ENCODE results near the gene TTC16. TPM values are rescaled to one million over a fixed set of nuclear protein-coding genes. Genes with fewer than 3 reads are reported as not detected.

Gene TTC16
- total and polyA plus RNA-seq, 2 experiments from 2014 or later: not detected

GRCh38 chr9:127690735-127691134 is 25.1 kb upstream of the TTC16 start:
- H3K27ac ChIP-seq: no peak overlapping the region
- H3K9me2 ChIP-seq (replicated peaks; ENCODE audit: insufficient read depth): no peaks in the 10 kb centered on the region
- no peaks in the 10 kb centered on the region for H3K9me3 ChIP-seq (ENCODE audit: low read depth)
- TF ChIP-seq EZH2 (IDR thresholded peaks at IDR 0.05; ENCODE audit: borderline replicate concordance) (no peak), EZH2phosphoT487 (IDR thresholded peaks at IDR 0.05; ENCODE audit: low read depth, severe bottlenecking, unreplicated experiment) (no peak)
- TF ChIP-seq, protein P1, sequence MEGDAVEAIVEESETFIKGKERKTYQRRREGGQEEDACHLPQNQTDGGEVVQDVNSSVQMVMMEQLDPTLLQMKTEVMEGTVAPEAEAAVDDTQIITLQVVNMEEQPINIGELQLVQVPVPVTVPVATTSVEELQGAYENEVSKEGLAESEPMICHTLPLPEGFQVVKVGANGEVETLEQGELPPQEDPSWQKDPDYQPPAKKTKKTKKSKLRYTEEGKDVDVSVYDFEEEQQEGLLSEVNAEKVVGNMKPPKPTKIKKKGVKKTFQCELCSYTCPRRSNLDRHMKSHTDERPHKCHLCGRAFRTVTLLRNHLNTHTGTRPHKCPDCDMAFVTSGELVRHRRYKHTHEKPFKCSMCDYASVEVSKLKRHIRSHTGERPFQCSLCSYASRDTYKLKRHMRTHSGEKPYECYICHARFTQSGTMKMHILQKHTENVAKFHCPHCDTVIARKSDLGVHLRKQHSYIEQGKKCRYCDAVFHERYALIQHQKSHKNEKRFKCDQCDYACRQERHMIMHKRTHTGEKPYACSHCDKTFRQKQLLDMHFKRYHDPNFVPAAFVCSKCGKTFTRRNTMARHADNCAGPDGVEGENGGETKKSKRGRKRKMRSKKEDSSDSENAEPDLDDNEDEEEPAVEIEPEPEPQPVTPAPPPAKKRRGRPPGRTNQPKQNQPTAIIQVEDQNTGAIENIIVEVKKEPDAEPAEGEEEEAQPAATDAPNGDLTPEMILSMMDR (IDR thresholded peaks at IDR 0.05; ENCODE audit: poor library complexity): no peak
- H4K20me1 ChIP-seq (ENCODE audit: insufficient read depth, poor library complexity, severe bottlenecking): no peaks in the 10 kb centered on the region
- H3K4me1 ChIP-seq (ENCODE audit: insufficient read depth): no peaks in the 10 kb centered on the region
- no peak overlapping the region for H3K4me3 ChIP-seq
- 98% methylated on average over 10 of the region's 10 CpGs for WGBS (ENCODE audit: low lambda C conversion rate, missing lambda C conversion rate)
- H2AFZ ChIP-seq: no peak overlapping the region
- no peaks in the 10 kb centered on the region for H3K27me3 ChIP-seq
- no peak overlapping the region for H3K4me2 ChIP-seq
- no peaks in the 10 kb centered on the region for H3K79me2 ChIP-seq
- no peaks in the 10 kb centered on the region for H3K36me3 ChIP-seq (replicated peaks; ENCODE audit: insufficient read depth, low read depth)
- no peak for DNase-seq (ENCODE audit: low spot score)

DNA sequence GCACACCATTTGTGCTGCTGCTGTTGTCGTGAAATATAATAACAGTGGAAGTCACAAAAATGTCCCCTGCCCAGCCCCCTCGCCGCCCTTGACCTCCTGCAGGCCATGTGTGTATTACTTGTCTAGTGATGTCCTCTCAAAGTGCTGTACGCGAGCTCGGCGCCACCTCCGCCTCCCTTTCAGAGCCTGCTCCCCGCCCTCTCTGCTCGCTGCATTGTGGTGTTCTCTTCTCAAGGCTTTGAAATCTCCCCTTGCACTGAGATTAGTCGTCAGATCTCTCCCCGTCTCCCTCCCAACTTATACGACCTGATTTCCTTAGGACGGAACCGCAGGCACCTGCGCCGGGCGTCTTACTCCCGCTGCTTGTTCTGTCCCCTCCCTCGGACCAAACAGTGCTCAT is 23.8 kb upstream of the TTC16 start:
- DNase-seq (ENCODE audit: low spot score): no peak
- H4K20me1 ChIP-seq (ENCODE audit: insufficient read depth, poor library complexity, severe bottlenecking): no peaks in the 10 kb centered on the region
- WGBS (ENCODE audit: low lambda C conversion rate, missing lambda C conversion rate): 86% methylated on average over 20 of the region's 20 CpGs
- no peak overlapping the region for H3K4me3 ChIP-seq
- no peaks in the 10 kb centered on the region for H3K9me3 ChIP-seq (ENCODE audit: low read depth)
- TF ChIP-seq EZH2phosphoT487 (IDR thresholded peaks at IDR 0.05; ENCODE audit: low read depth, severe bottlenecking, unreplicated experiment) (no peak), EZH2 (IDR thresholded peaks at IDR 0.05; ENCODE audit: borderline replicate concordance) (no peak)
- TF ChIP-seq, protein P1 (IDR thresholded peaks at IDR 0.05; ENCODE audit: poor library complexity): no peak
- H3K27me3 ChIP-seq: no peaks in the 10 kb centered on the region
- no peak overlapping the region for H3K27ac ChIP-seq
- H2AFZ ChIP-seq: no peak overlapping the region
- no peaks in the 10 kb centered on the region for H3K36me3 ChIP-seq (replicated peaks; ENCODE audit: insufficient read depth, low read depth)
- no peak overlapping the region for H3K4me2 ChIP-seq
- H3K4me1 ChIP-seq (ENCODE audit: insufficient read depth): no peaks in the 10 kb centered on the region
- H3K79me2 ChIP-seq: no peaks in the 10 kb centered on the region
- no peaks in the 10 kb centered on the region for H3K9me2 ChIP-seq (replicated peaks; ENCODE audit: insufficient read depth)

DNA sequence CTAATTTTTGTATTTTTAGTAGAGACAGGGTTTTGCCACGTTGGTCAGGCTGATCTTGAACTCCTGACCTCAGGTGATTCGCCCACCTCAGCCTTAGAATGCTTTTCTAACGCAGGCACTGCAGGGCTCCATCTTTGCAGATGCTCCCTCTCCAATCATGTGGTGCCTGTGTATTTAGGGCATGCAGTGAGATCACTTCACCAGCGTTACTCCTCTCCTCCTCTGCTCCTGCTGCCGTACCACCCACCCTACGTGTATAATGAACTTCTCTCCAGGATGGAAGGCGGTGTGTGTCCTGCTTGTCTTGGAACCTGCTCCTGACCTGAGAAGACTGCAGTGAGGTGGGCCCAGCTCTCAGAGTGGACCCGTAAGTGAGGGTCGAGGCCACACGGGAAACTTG is 22.7 kb upstream of the TTC16 start:
- WGBS (ENCODE audit: low lambda C conversion rate, missing lambda C conversion rate): 92% methylated on average over 10 of the region's 10 CpGs
- Histone ChIP-seq H3K36me3 (replicated peaks; ENCODE audit: insufficient read depth, low read depth) (no peaks in the 10 kb centered on the region), H4K20me1 (ENCODE audit: insufficient read depth, poor library complexity, severe bottlenecking) (no peaks in the 10 kb centered on the region), H3K4me3 (no peak overlapping the region), H2AFZ (no peak overlapping the region), H3K27ac (no peak overlapping the region), H3K27me3 (no peaks in the 10 kb centered on the region), H3K9me2 (replicated peaks; ENCODE audit: insufficient read depth) (no peaks in the 10 kb centered on the region), H3K4me1 (ENCODE audit: insufficient read depth) (no peaks in the 10 kb centered on the region), H3K9me3 (ENCODE audit: low read depth) (no peaks in the 10 kb centered on the region), H3K4me2 (no peak overlapping the region), H3K79me2 (no peaks in the 10 kb centered on the region)
- DNase-seq (ENCODE audit: low spot score): no peak
- TF ChIP-seq EZH2 (IDR thresholded peaks at IDR 0.05; ENCODE audit: borderline replicate concordance): no peak
- TF ChIP-seq EZH2phosphoT487 (IDR thresholded peaks at IDR 0.05; ENCODE audit: low read depth, severe bottlenecking, unreplicated experiment): no peak

DNA sequence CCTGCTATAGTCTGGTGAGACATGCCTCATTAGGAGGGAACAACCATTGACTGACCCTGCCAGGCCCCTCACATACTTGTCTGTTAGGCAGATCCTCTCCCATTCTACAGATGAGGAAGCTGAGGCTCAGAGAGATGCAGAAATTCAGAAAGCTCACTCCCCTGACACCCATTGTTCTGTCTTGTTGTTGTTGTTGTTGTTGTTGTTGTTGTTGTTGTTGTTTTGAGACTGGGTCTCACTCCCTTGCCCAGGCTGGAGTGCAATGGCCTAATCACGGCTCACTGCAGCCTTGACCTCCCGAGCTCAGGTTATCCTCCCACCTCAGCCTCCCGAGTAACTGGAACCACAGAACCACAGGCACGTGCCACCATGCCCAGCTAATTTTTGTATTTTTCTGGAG is 22.2 kb upstream of the TTC16 start:
- H3K27ac ChIP-seq: no peak overlapping the region
- H2AFZ ChIP-seq: no peak overlapping the region
- H3K36me3 ChIP-seq (replicated peaks; ENCODE audit: insufficient read depth, low read depth): no peaks in the 10 kb centered on the region
- H3K9me2 ChIP-seq (replicated peaks; ENCODE audit: insufficient read depth): no peaks in the 10 kb centered on the region
- no peaks in the 10 kb centered on the region for H3K79me2 ChIP-seq
- H3K9me3 ChIP-seq (ENCODE audit: low read depth): no peaks in the 10 kb centered on the region
- no peak for TF ChIP-seq EZH2phosphoT487 (IDR thresholded peaks at IDR 0.05; ENCODE audit: low read depth, severe bottlenecking, unreplicated experiment)
- no peak for TF ChIP-seq EZH2 (IDR thresholded peaks at IDR 0.05; ENCODE audit: borderline replicate concordance)
- TF ChIP-seq, protein P1 (IDR thresholded peaks at IDR 0.05; ENCODE audit: poor library complexity): no peak
- WGBS (ENCODE audit: low lambda C conversion rate, missing lambda C conversion rate): 96% methylated on average over 4 of the region's 4 CpGs
- no peak overlapping the region for H3K4me3 ChIP-seq
- no peaks in the 10 kb centered on the region for H3K4me1 ChIP-seq (ENCODE audit: insufficient read depth)
- H3K27me3 ChIP-seq: no peaks in the 10 kb centered on the region
- DNase-seq (ENCODE audit: low spot score): no peak
- no peaks in the 10 kb centered on the region for H4K20me1 ChIP-seq (ENCODE audit: insufficient read depth, poor library complexity, severe bottlenecking)
- no peak overlapping the region for H3K4me2 ChIP-seq

All from hepatocyte (in vitro differentiated cells).